Mesothelial cell of epicardium (in vitro differentiated cells): ENCODE data around the gene MT1G. TPM values are rescaled to one million over a fixed set of nuclear protein-coding genes. Genes with fewer than 3 reads are reported as not detected.

Experiments used
- DNase-seq, 2 experiments: peaks; one replicate each; pipeline ENCODE4 v3.0.0; 2021; ENCODE audit warnings: low spot score in 2 of 2; ENCODE audit not compliant: unreplicated experiment in 2 of 2
- H3K27ac Mint-ChIP-seq: 2 replicates; pipeline ENCODE4 v1.8.0; 2021; ENCODE audit warnings: mixed read lengths
- H3K27me3 Mint-ChIP-seq: 2 replicates; pipeline ENCODE4 v1.8.0; 2021; ENCODE audit warnings: low read depth, mixed read lengths
- H3K36me3 Mint-ChIP-seq: 2 replicates; pipeline ENCODE4 v1.8.0; 2021; ENCODE audit warnings: mixed read lengths
- H3K4me1 Mint-ChIP-seq: 2 replicates; pipeline ENCODE4 v1.8.0; 2021; ENCODE audit warnings: mixed read lengths
- H3K4me3 Mint-ChIP-seq: 2 replicates; pipeline ENCODE4 v1.8.0; 2021; ENCODE audit warnings: mild to moderate bottlenecking, moderate library complexity, mixed read lengths
- H3K9me3 Mint-ChIP-seq: 2 replicates; pipeline ENCODE4 v1.8.0; 2021; ENCODE audit warnings: mixed read lengths
- total RNA-seq: library from RNA; stranded (reverse); gene quantifications from 3 replicates; pipeline ENCODE4 v1.2.1, GENCODE V29; 2021
- TF ChIP-seq, protein P1 (sequence below): fragments of 200-600 bp; sonication (generic); IDR thresholded peaks from one replicate; pipeline ENCODE4 v1.5.0; 2021; ENCODE audit warnings: antibody characterized with exemption; ENCODE audit not compliant: unreplicated experiment

Gene MT1G
- total RNA-seq, 1 donor from 2014 or later, result not detected

DNA sequence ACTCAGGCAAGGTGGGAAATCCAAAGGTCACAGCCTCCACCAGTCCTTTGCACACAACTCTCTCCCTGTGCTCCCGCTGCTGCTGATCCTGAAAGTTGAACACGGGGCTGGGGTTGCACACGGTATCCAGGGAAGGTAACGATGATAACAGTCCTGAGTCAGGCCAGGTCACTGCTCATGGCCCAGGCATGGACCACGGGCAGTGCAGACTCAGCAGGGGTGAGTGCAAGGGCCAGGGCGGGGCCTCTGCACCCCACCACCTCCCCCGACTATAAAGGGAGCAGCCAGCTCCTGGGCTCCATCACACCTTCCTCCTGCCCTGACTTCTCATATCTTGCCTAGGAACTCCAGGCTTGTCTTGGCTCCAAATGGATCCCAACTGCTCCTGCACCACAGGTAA is 16.3 kb downstream of the MT1G start, which contains the start of gene MT1B:
Gene MT1B (plus strand): TSS at position 301 of the 400 bp plus-strand sequence. CDS start 68 bp downstream, at position 369.
- H3K27ac Mint-ChIP-seq, result no peak within 1 kb of the TSS
- TF ChIP-seq, protein P1, sequence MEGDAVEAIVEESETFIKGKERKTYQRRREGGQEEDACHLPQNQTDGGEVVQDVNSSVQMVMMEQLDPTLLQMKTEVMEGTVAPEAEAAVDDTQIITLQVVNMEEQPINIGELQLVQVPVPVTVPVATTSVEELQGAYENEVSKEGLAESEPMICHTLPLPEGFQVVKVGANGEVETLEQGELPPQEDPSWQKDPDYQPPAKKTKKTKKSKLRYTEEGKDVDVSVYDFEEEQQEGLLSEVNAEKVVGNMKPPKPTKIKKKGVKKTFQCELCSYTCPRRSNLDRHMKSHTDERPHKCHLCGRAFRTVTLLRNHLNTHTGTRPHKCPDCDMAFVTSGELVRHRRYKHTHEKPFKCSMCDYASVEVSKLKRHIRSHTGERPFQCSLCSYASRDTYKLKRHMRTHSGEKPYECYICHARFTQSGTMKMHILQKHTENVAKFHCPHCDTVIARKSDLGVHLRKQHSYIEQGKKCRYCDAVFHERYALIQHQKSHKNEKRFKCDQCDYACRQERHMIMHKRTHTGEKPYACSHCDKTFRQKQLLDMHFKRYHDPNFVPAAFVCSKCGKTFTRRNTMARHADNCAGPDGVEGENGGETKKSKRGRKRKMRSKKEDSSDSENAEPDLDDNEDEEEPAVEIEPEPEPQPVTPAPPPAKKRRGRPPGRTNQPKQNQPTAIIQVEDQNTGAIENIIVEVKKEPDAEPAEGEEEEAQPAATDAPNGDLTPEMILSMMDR, result no peak
- no peak within 1 kb of the TSS for H3K4me3 Mint-ChIP-seq
- H3K9me3 Mint-ChIP-seq, result no peaks in the 10 kb centered on the region
- H3K27me3 Mint-ChIP-seq, result peaks cover 93% of the 10 kb centered on the region
- DNase-seq, result no peak
- no peaks in the 10 kb centered on the region for H3K36me3 Mint-ChIP-seq
- no peaks in the 10 kb centered on the region for H3K4me1 Mint-ChIP-seq

DNA sequence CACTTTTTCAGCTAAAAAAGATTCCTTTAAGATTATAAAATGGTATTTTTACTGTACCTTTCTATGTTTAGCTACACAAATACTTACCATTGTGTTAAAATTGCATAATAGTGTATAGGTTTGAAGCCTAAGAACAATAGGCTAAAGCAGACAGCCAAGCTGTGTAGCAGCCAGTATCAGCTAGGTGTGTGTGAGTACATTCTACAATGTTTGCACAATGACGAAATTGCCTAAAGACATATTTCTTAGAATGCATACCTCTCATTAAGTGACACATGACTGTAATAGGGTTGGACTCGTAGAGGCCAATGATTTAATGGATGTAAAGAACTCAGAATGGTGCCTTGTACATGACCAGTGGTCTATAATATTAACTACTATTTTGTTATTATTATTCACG is 18.0 kb downstream of the MT1G start:
- Mint-ChIP-seq H3K9me3 (no peaks in the 10 kb centered on the region), H3K4me1 (no peaks in the 10 kb centered on the region), H3K27ac (no peak overlapping the region), H3K36me3 (no peaks in the 10 kb centered on the region), H3K27me3 (peaks cover 98% of the 10 kb centered on the region), H3K4me3 (no peak overlapping the region)
- TF ChIP-seq, protein P1, result no peak
- no peak for DNase-seq

DNA sequence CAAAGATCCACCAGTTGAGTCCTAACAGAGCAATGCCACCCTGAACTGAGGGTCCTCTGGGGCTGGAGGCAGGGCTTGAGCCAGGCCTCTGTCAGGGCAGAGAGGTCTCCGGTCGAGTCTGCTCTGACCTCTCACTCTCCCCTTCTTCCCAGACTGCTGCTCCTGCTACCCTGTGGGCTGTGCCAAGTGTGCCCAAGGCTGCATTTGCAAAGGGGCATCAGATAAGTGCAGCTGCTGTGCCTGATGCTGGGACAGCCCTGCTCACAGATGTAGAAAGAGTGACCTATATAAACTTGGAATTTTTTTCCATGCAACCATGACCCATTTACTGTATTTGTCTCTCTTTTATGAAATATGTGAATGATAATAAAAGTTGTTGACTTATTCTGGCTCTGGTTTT is 18.6 kb downstream of the MT1G start:
- no peak for DNase-seq
- H3K36me3 Mint-ChIP-seq, result no peaks in the 10 kb centered on the region
- TF ChIP-seq, protein P1, result no peak
- H3K4me1 Mint-ChIP-seq, result no peaks in the 10 kb centered on the region
- H3K27me3 Mint-ChIP-seq, result peaks cover 99% of the 10 kb centered on the region
- H3K4me3 Mint-ChIP-seq, result no peak overlapping the region
- H3K9me3 Mint-ChIP-seq, result no peaks in the 10 kb centered on the region
- H3K27ac Mint-ChIP-seq, result no peak overlapping the region

DNA sequence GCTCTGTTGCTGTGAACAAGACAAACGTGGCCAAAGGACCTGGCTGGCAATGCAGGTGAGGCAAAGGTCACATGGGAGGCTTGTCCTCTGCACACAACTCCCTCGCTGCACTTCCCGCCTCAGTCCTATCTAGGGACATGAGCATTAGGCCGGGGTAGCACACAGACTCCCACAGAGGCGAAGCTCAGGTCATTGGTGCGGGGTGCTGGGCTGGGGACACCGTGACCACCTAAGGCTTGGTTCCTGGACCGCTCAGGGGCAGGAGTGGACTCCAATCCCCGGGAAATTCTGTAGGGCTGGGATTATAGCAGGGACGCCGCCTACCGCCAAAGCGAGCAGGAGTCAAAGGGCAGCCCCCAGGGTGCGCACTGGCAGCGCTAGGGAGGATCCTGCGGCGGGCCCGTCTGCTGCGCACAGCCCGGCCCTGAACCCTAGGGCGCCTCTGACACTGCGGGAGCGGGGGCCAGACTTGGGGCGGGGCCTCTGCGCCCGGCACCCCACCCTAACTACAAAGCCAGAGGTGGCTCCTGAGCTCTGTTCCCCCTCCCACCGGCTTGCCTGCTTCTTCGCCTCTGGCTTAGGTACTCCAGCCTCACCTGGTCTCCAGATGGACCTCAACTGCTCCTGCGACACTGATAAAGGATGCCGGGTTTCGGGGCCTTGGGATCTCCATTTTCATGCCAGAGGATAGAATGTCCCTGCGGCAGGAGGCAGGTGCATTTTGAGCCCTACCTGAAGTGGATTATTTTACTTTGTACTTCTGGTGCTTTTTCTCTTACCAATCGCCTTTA is 20.0 kb downstream of the MT1G start:
- Mint-ChIP-seq H3K27ac (no peak overlapping the region), H3K36me3 (no peaks in the 10 kb centered on the region), H3K4me3 (no peak overlapping the region), H3K27me3 (peaks cover 100% of the 10 kb centered on the region), H3K4me1 (peaks cover 4% of the 10 kb centered on the region), H3K9me3 (no peaks in the 10 kb centered on the region)
- DNase-seq, result no peak
- TF ChIP-seq, protein P1, result no peak

DNA sequence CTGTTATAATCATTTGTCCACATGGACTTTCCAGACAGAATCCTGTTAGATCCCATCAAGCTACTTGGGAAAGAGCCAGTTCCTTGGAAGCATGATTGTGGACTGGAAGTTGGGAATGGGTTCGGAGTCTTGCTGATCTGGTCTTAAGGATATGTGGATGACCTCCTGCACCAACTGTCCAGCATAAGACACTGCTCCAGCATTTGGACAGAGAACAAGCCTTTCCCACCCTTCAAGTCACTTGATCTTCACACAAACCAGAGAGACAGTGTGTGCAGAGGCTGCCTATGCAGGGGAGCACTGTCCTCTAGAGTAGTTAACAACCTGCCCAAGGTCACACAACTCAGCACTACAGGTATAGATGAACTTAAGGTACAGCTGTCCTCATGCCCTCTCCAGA is 22.0 kb downstream of the MT1G start:
- no peaks in the 10 kb centered on the region for H3K36me3 Mint-ChIP-seq
- H3K4me1 Mint-ChIP-seq, result peaks cover 4% of the 10 kb centered on the region
- no peak for DNase-seq
- no peak overlapping the region for H3K4me3 Mint-ChIP-seq
- TF ChIP-seq, protein P1, result no peak
- no peaks in the 10 kb centered on the region for H3K9me3 Mint-ChIP-seq
- no peak overlapping the region for H3K27ac Mint-ChIP-seq
- H3K27me3 Mint-ChIP-seq, result peaks cover 100% of the 10 kb centered on the region
